Ishikawa (cell line): ENCODE results near the gene IPO9.

Experiments
- CEBPB ChIP-seq: IDR thresholded peaks from 2 replicates; pipeline ENCODE4 v1.6.1; 2012
- CREB1 ChIP-seq: IDR thresholded peaks from 2 replicates; pipeline ENCODE4 v1.6.1; 2012; ENCODE audit warnings: low read depth
- EGR1 ChIP-seq: IDR thresholded peaks from 2 replicates; pipeline ENCODE4 v1.6.1; 2012
- EP300 ChIP-seq: IDR thresholded peaks from 2 replicates; pipeline ENCODE4 v1.6.1; 2012; ENCODE audit warnings: borderline replicate concordance
- FOXM1 ChIP-seq: IDR thresholded peaks from 2 replicates; pipeline ENCODE4 v1.6.1; 2012; ENCODE audit warnings: low read depth, borderline replicate concordance
- NFIC ChIP-seq: IDR thresholded peaks from 2 replicates; pipeline ENCODE4 v1.6.1; 2012
- RAD21 ChIP-seq: IDR thresholded peaks from 2 replicates; pipeline ENCODE4 v1.6.1; 2012; ENCODE audit warnings: low read depth
- TAF1 ChIP-seq: IDR thresholded peaks from 2 replicates; pipeline ENCODE4 v1.6.1; 2012; ENCODE audit warnings: low read depth, mild to moderate bottlenecking
- TCF12 ChIP-seq: IDR thresholded peaks from 2 replicates; pipeline ENCODE4 v1.6.1; 2012; ENCODE audit warnings: low read depth
- TEAD4 ChIP-seq: IDR thresholded peaks from 2 replicates; pipeline ENCODE4 v1.6.1; 2012
- USF1 ChIP-seq: IDR thresholded peaks from 2 replicates; pipeline ENCODE4 v1.6.1; 2012
- YY1 ChIP-seq: IDR thresholded peaks from 2 replicates; pipeline ENCODE4 v1.6.1; 2012; ENCODE audit warnings: low read depth
- ZBTB7A ChIP-seq: IDR thresholded peaks from 2 replicates; pipeline ENCODE4 v1.6.1; 2012; ENCODE audit warnings: low read depth
- TF ChIP-seq, protein P1 (sequence below): IDR thresholded peaks from 2 replicates; pipeline ENCODE4 v1.6.1; 2012
- TF ChIP-seq, protein P2 (sequence below): IDR thresholded peaks from 2 replicates; pipeline ENCODE4 v1.6.1; 2012; ENCODE audit warnings: low read depth, mild to moderate bottlenecking

IPO9 gene

DNA sequence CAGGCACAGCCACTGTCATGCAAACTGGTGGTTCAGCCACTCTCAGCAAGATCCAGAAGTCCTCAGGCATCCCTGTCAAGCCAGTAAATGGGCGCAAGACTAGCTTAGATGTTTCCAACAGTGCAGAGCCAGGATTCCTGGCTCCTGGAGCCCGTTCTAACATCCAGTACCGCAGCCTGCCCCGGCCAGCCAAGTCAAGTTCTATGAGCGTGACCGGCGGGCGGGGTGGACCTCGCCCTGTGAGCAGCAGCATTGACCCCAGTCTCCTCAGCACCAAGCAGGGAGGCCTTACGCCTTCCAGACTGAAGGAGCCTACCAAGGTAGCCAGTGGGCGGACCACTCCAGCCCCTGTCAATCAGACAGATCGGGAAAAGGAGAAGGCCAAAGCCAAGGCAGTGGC lies 46.6 kb upstream of the IPO9 start:
- TF ChIP-seq, protein P1, sequence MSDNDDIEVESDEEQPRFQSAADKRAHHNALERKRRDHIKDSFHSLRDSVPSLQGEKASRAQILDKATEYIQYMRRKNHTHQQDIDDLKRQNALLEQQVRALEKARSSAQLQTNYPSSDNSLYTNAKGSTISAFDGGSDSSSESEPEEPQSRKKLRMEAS = no peak
- TF ChIP-seq TEAD4 = no peak
- no peak for TF ChIP-seq ZBTB7A
- no peak for TF ChIP-seq CEBPB
- TF ChIP-seq NFIC = no peak
- TF ChIP-seq EP300 = no peak
- no peak for TF ChIP-seq YY1
- TF ChIP-seq TAF1 = no peak
- no peak for TF ChIP-seq USF1
- TF ChIP-seq CREB1 = no peak

DNA sequence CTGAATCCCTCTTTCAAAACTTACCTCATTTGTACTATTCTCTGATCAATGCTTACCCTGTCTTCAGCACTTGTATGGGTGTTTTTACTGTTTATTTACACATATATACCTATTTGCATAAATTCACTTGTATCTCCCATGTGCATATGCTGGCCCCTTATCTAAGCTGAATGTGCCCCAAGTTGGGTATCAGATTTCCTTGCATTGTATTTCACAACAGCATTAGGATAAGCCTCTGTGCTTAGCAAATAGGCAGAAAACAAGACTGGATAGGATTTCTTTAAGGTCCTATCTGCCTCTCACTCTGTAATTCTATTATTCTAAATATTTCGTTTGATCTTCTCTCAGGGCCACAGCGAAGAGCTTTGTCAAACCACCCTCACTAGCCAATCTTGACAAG lies 45.9 kb upstream of the IPO9 start:
- 0 out of 2 replicates have a peak, but pooled peaks have one; percentile 32 for TF ChIP-seq CEBPB
- TF ChIP-seq, protein P1 = no peak

DNA sequence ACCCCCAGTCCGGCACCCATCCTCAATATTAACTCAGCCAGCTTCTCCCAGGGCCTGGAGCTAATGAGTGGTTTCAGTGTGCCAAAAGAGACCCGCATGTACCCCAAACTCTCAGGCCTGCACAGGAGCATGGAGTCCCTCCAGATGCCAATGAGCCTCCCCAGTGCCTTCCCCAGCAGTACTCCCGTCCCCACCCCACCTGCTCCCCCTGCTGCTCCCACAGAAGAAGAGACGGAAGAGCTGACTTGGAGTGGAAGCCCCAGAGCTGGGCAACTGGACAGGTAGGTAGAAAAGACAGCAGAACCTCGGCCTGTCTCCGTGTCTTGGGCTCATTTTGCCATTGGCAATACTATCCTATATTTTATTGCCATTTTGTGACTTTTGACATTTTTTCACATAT lies 45.4 kb upstream of the IPO9 start:
- TF ChIP-seq RAD21 (0 out of 2 replicates have a peak, but pooled peaks have one; percentile 3), EGR1 (no peak), ZBTB7A (no peak), NFIC (no peak), TCF12 (no peak), USF1 (no peak), CEBPB (no peak)
- TF ChIP-seq, protein P2, sequence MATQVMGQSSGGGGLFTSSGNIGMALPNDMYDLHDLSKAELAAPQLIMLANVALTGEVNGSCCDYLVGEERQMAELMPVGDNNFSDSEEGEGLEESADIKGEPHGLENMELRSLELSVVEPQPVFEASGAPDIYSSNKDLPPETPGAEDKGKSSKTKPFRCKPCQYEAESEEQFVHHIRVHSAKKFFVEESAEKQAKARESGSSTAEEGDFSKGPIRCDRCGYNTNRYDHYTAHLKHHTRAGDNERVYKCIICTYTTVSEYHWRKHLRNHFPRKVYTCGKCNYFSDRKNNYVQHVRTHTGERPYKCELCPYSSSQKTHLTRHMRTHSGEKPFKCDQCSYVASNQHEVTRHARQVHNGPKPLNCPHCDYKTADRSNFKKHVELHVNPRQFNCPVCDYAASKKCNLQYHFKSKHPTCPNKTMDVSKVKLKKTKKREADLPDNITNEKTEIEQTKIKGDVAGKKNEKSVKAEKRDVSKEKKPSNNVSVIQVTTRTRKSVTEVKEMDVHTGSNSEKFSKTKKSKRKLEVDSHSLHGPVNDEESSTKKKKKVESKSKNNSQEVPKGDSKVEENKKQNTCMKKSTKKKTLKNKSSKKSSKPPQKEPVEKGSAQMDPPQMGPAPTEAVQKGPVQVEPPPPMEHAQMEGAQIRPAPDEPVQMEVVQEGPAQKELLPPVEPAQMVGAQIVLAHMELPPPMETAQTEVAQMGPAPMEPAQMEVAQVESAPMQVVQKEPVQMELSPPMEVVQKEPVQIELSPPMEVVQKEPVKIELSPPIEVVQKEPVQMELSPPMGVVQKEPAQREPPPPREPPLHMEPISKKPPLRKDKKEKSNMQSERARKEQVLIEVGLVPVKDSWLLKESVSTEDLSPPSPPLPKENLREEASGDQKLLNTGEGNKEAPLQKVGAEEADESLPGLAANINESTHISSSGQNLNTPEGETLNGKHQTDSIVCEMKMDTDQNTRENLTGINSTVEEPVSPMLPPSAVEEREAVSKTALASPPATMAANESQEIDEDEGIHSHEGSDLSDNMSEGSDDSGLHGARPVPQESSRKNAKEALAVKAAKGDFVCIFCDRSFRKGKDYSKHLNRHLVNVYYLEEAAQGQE = no peak

DNA sequence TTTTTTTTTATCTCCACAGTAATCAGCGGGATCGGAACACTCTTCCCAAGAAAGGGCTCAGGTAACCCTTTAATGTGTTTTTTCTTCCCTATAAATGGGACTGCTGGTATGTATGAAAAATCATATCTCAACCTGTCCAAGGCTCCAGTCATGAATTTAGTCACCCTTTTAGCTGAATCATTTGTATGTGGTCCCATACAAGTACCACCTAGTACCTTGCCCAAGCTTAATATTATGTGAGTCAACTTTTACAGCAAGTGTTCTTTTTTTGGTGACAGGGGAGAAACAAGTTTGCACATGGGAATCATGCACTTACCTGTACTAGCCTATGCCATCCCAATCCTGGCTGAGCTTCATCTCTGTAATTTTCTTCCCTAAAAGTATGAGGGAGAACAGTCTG lies 43.7 kb upstream of the IPO9 start:
- TF ChIP-seq YY1 (no peak), EP300 (no peak), NFIC (no peak), TCF12 (no peak)
- TF ChIP-seq, protein P1 = no peak

GRCh38 chr1:201786824-201787223 lies 42.1 kb upstream of the IPO9 start:
- TF ChIP-seq YY1 (no peak), TAF1 (no peak), TEAD4 (no peak), TCF12 (no peak), EP300 (no peak), EGR1 (no peak), NFIC (no peak), ZBTB7A (no peak), CEBPB (no peak), USF1 (no peak), FOXM1 (no peak), CREB1 (no peak), RAD21 (no peak)
- TF ChIP-seq, protein P1 = no peak
- TF ChIP-seq, protein P2 = no peak

DNA sequence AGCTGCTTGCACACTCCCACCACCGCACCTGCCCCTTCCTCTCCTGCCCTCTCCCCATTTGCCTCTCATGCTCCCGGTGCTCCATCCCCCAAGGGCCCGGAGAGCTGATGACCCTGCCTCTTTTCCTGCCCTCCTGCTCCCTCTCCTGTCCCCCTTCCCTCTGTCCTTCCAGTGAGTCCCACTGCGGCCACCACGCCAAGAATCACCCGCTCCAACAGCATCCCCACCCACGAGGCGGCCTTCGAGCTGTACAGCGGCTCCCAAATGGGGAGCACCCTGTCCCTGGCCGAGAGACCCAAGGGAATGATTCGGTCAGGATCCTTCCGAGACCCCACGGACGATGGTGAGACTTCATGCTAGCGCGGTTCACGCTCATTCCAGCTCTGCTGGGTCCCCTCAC lies 40.7 kb upstream of the IPO9 start:
- TF ChIP-seq TEAD4 (no peak), TCF12 (no peak), CREB1 (no peak), CEBPB (no peak), EGR1 (no peak), TAF1 (no peak), FOXM1 (no peak), RAD21 (no peak), NFIC (no peak), USF1 (no peak), YY1 (no peak), ZBTB7A (no peak), EP300 (no peak)
- TF ChIP-seq, protein P2 = no peak
- TF ChIP-seq, protein P1 = no peak
